B cell (primary cell): ENCODE measurements around the gene OR4K14. TPM values are rescaled to one million over a fixed set of nuclear protein-coding genes. Genes with fewer than 3 reads are reported as not detected.

Experiments
- ATAC-seq: fragments of 200-7000 bp; cut with Tn5 transposase; one replicate; pipeline ENCODE4 v1.10.0; 2021; ENCODE audit warnings: low read depth, mild to moderate bottlenecking, moderate number of reproducible peaks, moderate library complexity
- CTCF ChIA-PET: fragments of 350-600 bp; sonication (Branson Sonifier 250); formaldehyde crosslinking; loops from one replicate; lab custom pipeline; 2021; ENCODE audit warnings: antibody characterized with exemption, inconsistent platforms; lab: Charles Lee
- POLR2A ChIA-PET: fragments of 350-600 bp; sonication (Branson Sonifier 250); formaldehyde crosslinking; loops from one replicate; lab custom pipeline; 2021; ENCODE audit warnings: antibody characterized with exemption; lab: Charles Lee
- DNase-seq: peaks from one replicate; pipeline ENCODE4 v3.0.0; 2013
- H2AFZ ChIP-seq: 2 replicates; pipeline ENCODE4 v1.6.1; 2012; ENCODE audit warnings: mild to moderate bottlenecking, low read depth, low read length; ENCODE audit not compliant: insufficient read depth, poor library complexity, severe bottlenecking
- H3K27ac ChIP-seq, 2 donors: 1 replicate in 1 of 2; 2 replicates in 1 of 2; pipeline ENCODE4 v1.5.1; 2012 to 2013; ENCODE audit warnings: low read length in 2 of 2, mild to moderate bottlenecking in 2 of 2, moderate library complexity in 1 of 2
- H3K27me3 ChIP-seq, 4 experiments: fragments of 200-600 bp in 1 of 4; sonication (generic) in 1 of 4; replicated peaks in 1 of 4; 1 replicate in 2 of 4; 2 replicates in 2 of 4; pipeline versions ENCODE4 v1.6.1 to v1.7.0; 2013 to 2016; ENCODE audit warnings: low read length in 3 of 4, mild to moderate bottlenecking in 2 of 4, mixed read lengths in 1 of 4, moderate library complexity in 1 of 4; ENCODE audit not compliant: insufficient read depth in 4 of 4, control insufficient read depth in 3 of 4; ENCODE audit errors: control extremely low read depth in 1 of 4
- H3K36me3 ChIP-seq, 2 experiments: replicated peaks in 1 of 2; 1 replicate in 1 of 2; 2 replicates in 1 of 2; pipeline versions ENCODE4 v1.6.1 to v1.7.1; 2013; ENCODE audit warnings: low read length in 1 of 2; ENCODE audit not compliant: insufficient read depth in 2 of 2, control insufficient read depth in 1 of 2; ENCODE audit errors: control extremely low read depth in 1 of 2, extremely low read depth in 1 of 2
- H3K4me1 ChIP-seq, 2 donors: fragments of 200-600 bp in 1 of 2; sonication (generic) in 1 of 2; 1 replicate in 1 of 2; 2 replicates in 1 of 2; pipeline versions ENCODE4 v1.5.1 to v1.6.1; 2013 to 2017; ENCODE audit warnings: low read length in 2 of 2; ENCODE audit not compliant: control insufficient read depth in 2 of 2, insufficient read depth in 2 of 2
- H3K4me2 ChIP-seq: replicated peaks from 2 replicates; pipeline ENCODE3; 2012; ENCODE audit warnings: mild to moderate bottlenecking, low read depth, low read length; ENCODE audit not compliant: poor library complexity, severe bottlenecking
- H3K4me3 ChIP-seq, 5 experiments: fragments of 200-600 bp in 1 of 5; sonication (generic) in 1 of 5; 1 replicate in 3 of 5; 2 replicates in 2 of 5; pipeline versions ENCODE4 v1.5.1 to v1.7.0; 2011 to 2016; ENCODE audit warnings: low read length in 4 of 5, mild to moderate bottlenecking in 4 of 5, low read depth in 2 of 5, control low read depth in 1 of 5, moderate library complexity in 1 of 5; ENCODE audit not compliant: insufficient read depth in 1 of 5; ENCODE audit errors: control extremely low read depth in 1 of 5, extremely low read depth in 1 of 5
- H3K79me2 ChIP-seq: fragments of 200-600 bp; sonication (generic); one replicate; pipeline ENCODE4 v1.6.0; 2016; ENCODE audit warnings: low read length; ENCODE audit not compliant: control insufficient read depth, insufficient read depth
- H3K9ac ChIP-seq: fragments of 200-600 bp; sonication (generic); 2 replicates; pipeline ENCODE4 v1.6.1; 2017; ENCODE audit warnings: mild to moderate bottlenecking, low read length, moderate library complexity
- H3K9me3 ChIP-seq, 3 donors: one replicate each; pipeline versions ENCODE4 v1.6.1 to v1.7.1; 2013; ENCODE audit warnings: low read length in 2 of 3; ENCODE audit not compliant: control insufficient read depth in 2 of 3, insufficient read depth in 1 of 3; ENCODE audit errors: control extremely low read depth in 1 of 3
- H4K20me1 ChIP-seq: 2 replicates; pipeline ENCODE4 v1.6.0; 2012; ENCODE audit warnings: mild to moderate bottlenecking, low read length; ENCODE audit not compliant: insufficient read depth, control insufficient read depth, poor library complexity, severe bottlenecking
- H3K27ac Mint-ChIP-seq: one replicate; pipeline ENCODE4 v1.8.0; 2021; ENCODE audit warnings: mixed read lengths
- H3K27me3 Mint-ChIP-seq: one replicate; pipeline ENCODE4 v1.8.0; 2021; ENCODE audit warnings: mixed read lengths
- H3K4me1 Mint-ChIP-seq: one replicate; pipeline ENCODE4 v1.8.0; 2021; ENCODE audit warnings: mixed read lengths
- H3K4me3 Mint-ChIP-seq: one replicate; pipeline ENCODE4 v1.8.0; 2021; ENCODE audit warnings: mixed read lengths
- H3K9me3 Mint-ChIP-seq: one replicate; pipeline ENCODE4 v1.8.0; 2022; ENCODE audit warnings: mixed read lengths; ENCODE audit not compliant: insufficient read depth
- CTCF ChIP-seq: fragments of 200-600 bp; IDR thresholded peaks from one replicate; pipeline ENCODE4 v1.8.0; 2022; ENCODE audit warnings: antibody characterized with exemption, mild to moderate bottlenecking
- EZH2 ChIP-seq: IDR thresholded peaks from 2 replicates; pipeline ENCODE4 v1.6.1; 2012; ENCODE audit warnings: borderline replicate concordance, low read depth, mild to moderate bottlenecking, moderate library complexity, low read length; ENCODE audit not compliant: insufficient read depth, poor library complexity, severe bottlenecking
- WGBS: methylation state at CpG from one replicate; pipeline ENCODE4 v1.1.5; 2013; ENCODE audit warnings: missing lambda C conversion rate; ENCODE audit not compliant: insufficient coverage; 5-methylcytosine and 5-hydroxymethylcytosine counted together
- intact Hi-C: fragments of 100-400 bp; cut with micrococcal nuclease; formaldehyde crosslinking; loops from one replicate; pipeline ENCODE4 v1.10.0; 2022
- polyA minus RNA-seq: library from RNA; depleted of rRNA, polyadenylated mRNA; stranded (reverse); fragments of >200 nt; gene quantifications from 2 replicates; pipeline ENCODE4 v1.2.3, GENCODE V29; 2012
- polyA plus RNA-seq: library from polyadenylated mRNA; depleted of rRNA; stranded (reverse); fragments of >200 nt; gene quantifications from 2 replicates; pipeline ENCODE4 v1.2.3, GENCODE V29; 2012
- total RNA-seq, 2 donors: library from RNA; stranded (reverse); fragments of 120-200 nt in 1 of 2; gene quantifications; 1 replicate in 1 of 2; 2 replicates in 1 of 2; pipeline versions ENCODE4 v1.2.3 to v1.2.4, GENCODE V29; 2013 to 2022

Gene OR4K14
- total RNA-seq (not detected in 2 replicates), polyA plus RNA-seq (not detected in 2 replicates), polyA minus RNA-seq (not detected in 2 replicates)
- total RNA-seq (2013), result not detected

- Histone ChIP-seq H3K4me2 (no peak within 1 kb of the TSS), H3K9me3 (peaks cover 0 to 2% (median 0%) of the 10 kb centered on the region in 3 donors), H3K4me1 (no peaks in the 10 kb centered on the region), H3K27me3 (no peaks in the 10 kb centered on the region), H2AFZ (no peak within 1 kb of the TSS), H4K20me1 (no peaks in the 10 kb centered on the region), H3K27ac (no peak within 1 kb of the TSS), H3K9ac (no peak within 1 kb of the TSS), H3K79me2 (no peaks in the 10 kb centered on the region), H3K36me3 (no peaks in the 10 kb centered on the region), H3K4me3 (no peak within 1 kb of the TSS)
- CTCF ChIA-PET, result no interaction called here
- no peaks in the 10 kb centered on the region for H3K27me3 Mint-ChIP-seq
- no peaks in the 10 kb centered on the region for H3K4me1 Mint-ChIP-seq
- ATAC-seq (no peak), DNase-seq (no peak)
- H3K9me3 Mint-ChIP-seq, result no peaks in the 10 kb centered on the region
- POLR2A ChIA-PET, result no interaction called here
- no peak within 1 kb of the TSS for H3K27ac Mint-ChIP-seq
- WGBS, result no CpG with 5 or more reads among the region's 2 CpGs
- TF ChIP-seq EZH2, result no peak
- TF ChIP-seq CTCF, result no peak
- no peak within 1 kb of the TSS for H3K4me3 Mint-ChIP-seq
- intact Hi-C loops, result no loop called here
Measured at GRCh38 chr14:20019257-20019865, at the start of gene OR4K14. Gene OR4K14, minus strand, starts transcription at chr14:20019307. Its CDS starts 4,114 bp downstream, at chr14:20015193.

GRCh38 chr14:20059745-20060144 lies 40.6 kb upstream of the OR4K14 start, which contains the start of gene OR4L1:
Gene OR4L1, plus strand, starts transcription at chr14:20060045. Its CDS starts 0 bp downstream, at chr14:20060045.
- no CpG with 5 or more reads among the region's 2 CpGs for WGBS
- TF ChIP-seq CTCF, result no peak
- TF ChIP-seq EZH2, result no peak
- intact Hi-C loops, result no loop called here

More at GRCh38 chr14:20059745-20060144, 40.6 kb upstream of the OR4K14 start, which contains the start of gene OR4L1:
- Histone ChIP-seq H3K4me2 (no peak within 1 kb of the TSS), H3K9me3 (peaks cover 0 to 4% (median 0%) of the 10 kb centered on the region in 3 donors), H3K27me3 (no peaks in the 10 kb centered on the region), H2AFZ (no peak within 1 kb of the TSS), H3K79me2 (no peaks in the 10 kb centered on the region), H3K9ac (no peak within 1 kb of the TSS), H3K27ac (no peak within 1 kb of the TSS), H3K36me3 (no peaks in the 10 kb centered on the region), H4K20me1 (no peaks in the 10 kb centered on the region), H3K4me3 (no peak within 1 kb of the TSS), H3K4me1 (no peaks in the 10 kb centered on the region)
- CTCF ChIA-PET, result no interaction called here
- Mint-ChIP-seq H3K4me3 (no peak within 1 kb of the TSS), H3K4me1 (no peaks in the 10 kb centered on the region), H3K27me3 (peaks cover 10% of the 10 kb centered on the region), H3K27ac (no peak within 1 kb of the TSS), H3K9me3 (peaks cover 2% of the 10 kb centered on the region)
- POLR2A ChIA-PET, result no interaction called here
- DNase-seq (no peak), ATAC-seq (no peak)
